Endothelial cell of umbilical vein (primary cell): ENCODE measurements around the gene SLAMF8. TPM values are rescaled to one million over a fixed set of nuclear protein-coding genes. Genes with fewer than 3 reads are reported as not detected.

Experiments used
- BruUV-seq: library from RNA; stranded (reverse); fragments of 400-500 nt; replicated peaks from 2 replicates; lab custom pipeline; 2021; lab: Mats Ljungman, UMichigan
- CTCF ChIA-PET: fragments of 300-600, 350-600 bp; sonication (Branson Sonifier 250); formaldehyde crosslinking; loops from one replicate; lab custom pipeline; 2021; ENCODE audit warnings: antibody characterized with exemption, inconsistent platforms; lab: Charles Lee
- POLR2A ChIA-PET: fragments of 300-600, 350-600 bp; sonication (Branson Sonifier 250); formaldehyde crosslinking; loops from one replicate; lab custom pipeline; 2021; ENCODE audit warnings: antibody characterized with exemption, inconsistent platforms; lab: Charles Lee
- DNase-seq: peaks from one replicate; pipeline ENCODE4 v3.0.0-alpha.2; 2011; ENCODE audit warnings: low read depth, low spot score
- FAIRE-seq: peaks from 2 replicates; lab custom pipeline; 2011; peaks lifted over from hg19 to GRCh38; lab: Jason Lieb, UNC
- H2AFZ ChIP-seq: 2 replicates; pipeline ENCODE4 v1.6.0; 2012; ENCODE audit warnings: low read depth, low read length, control low read depth, inconsistent platforms
- H3K27ac ChIP-seq: 2 replicates; pipeline ENCODE4 v1.5.1; 2011; ENCODE audit warnings: low read depth, mild to moderate bottlenecking, control low read depth, low read length, moderate library complexity; ENCODE audit not compliant: insufficient read depth
- H3K27me3 ChIP-seq, 2 experiments: 2 replicates each; pipeline versions ENCODE4 v1.6.0 to v1.6.1; 2011; ENCODE audit warnings: low read length in 2 of 2, mixed read lengths in 1 of 2; ENCODE audit not compliant: control insufficient read depth in 2 of 2, insufficient read depth in 2 of 2
- H3K36me3 ChIP-seq, 2 experiments: 2 replicates in 1 of 2; 3 replicates in 1 of 2; pipeline ENCODE4 v1.5.1; 2011; ENCODE audit warnings: low read length in 2 of 2, mild to moderate bottlenecking in 1 of 2, moderate library complexity in 1 of 2; ENCODE audit not compliant: control insufficient read depth in 2 of 2, insufficient read depth in 2 of 2; ENCODE audit errors: extremely low read depth in 1 of 2
- H3K4me1 ChIP-seq: 3 replicates; pipeline ENCODE4 v1.5.1; 2011; ENCODE audit warnings: mild to moderate bottlenecking, low read length; ENCODE audit not compliant: control insufficient read depth, insufficient read depth; ENCODE audit errors: extremely low read depth
- H3K4me2 ChIP-seq: 2 replicates; pipeline ENCODE4 v1.6.1; 2011; ENCODE audit warnings: low read length, control low read depth, mixed read lengths; ENCODE audit not compliant: insufficient read depth
- H3K4me3 ChIP-seq, 3 experiments: fragments of 200-600 bp in 1 of 3; sonication (generic), shearing (Covaris generic) in 1 of 3; replicated peaks in 1 of 3; 2 replicates each; pipeline ENCODE4 v1.5.1; 2011 to 2016; ENCODE audit warnings: control low read depth in 3 of 3, low read length in 3 of 3, mild to moderate bottlenecking in 2 of 3, inconsistent platforms in 1 of 3, low read depth in 1 of 3, moderate library complexity in 1 of 3; ENCODE audit not compliant: insufficient read depth in 1 of 3
- H3K79me2 ChIP-seq: 2 replicates; pipeline ENCODE4 v1.6.0; 2012; ENCODE audit warnings: low read length, inconsistent platforms; ENCODE audit not compliant: control insufficient read depth, insufficient read depth
- H3K9ac ChIP-seq: replicated peaks from 2 replicates; pipeline ENCODE3; 2011; ENCODE audit warnings: low read length, control low read depth; ENCODE audit not compliant: insufficient read depth; ENCODE audit errors: extremely low read depth
- H3K9me1 ChIP-seq: replicated peaks from 3 replicates; pipeline ENCODE4 v1.6.0; 2011; ENCODE audit warnings: mild to moderate bottlenecking, low read length; ENCODE audit not compliant: control insufficient read depth, insufficient read depth; ENCODE audit errors: extremely low read depth
- H3K9me3 ChIP-seq: replicated peaks from 2 replicates; pipeline ENCODE4 v1.5.1; 2012; ENCODE audit warnings: low read length, inconsistent platforms; ENCODE audit not compliant: control insufficient read depth, insufficient read depth
- H4K20me1 ChIP-seq: replicated peaks from 2 replicates; pipeline ENCODE3; 2011; ENCODE audit warnings: mild to moderate bottlenecking, low read length; ENCODE audit not compliant: control insufficient read depth, insufficient read depth; ENCODE audit errors: extremely low read depth
- CTCF ChIP-seq, 2 donors: IDR thresholded peaks; 1 replicate in 1 of 2; 2 replicates in 1 of 2; pipeline ENCODE4 v1.5.1; 2011; ENCODE audit warnings: low read length in 2 of 2, mild to moderate bottlenecking in 2 of 2, moderate library complexity in 2 of 2, control low read depth in 1 of 2, inconsistent platforms in 1 of 2, low read depth in 1 of 2; ENCODE audit not compliant: insufficient read depth in 1 of 2; ENCODE audit errors: extremely low read depth in 1 of 2
- EZH2 ChIP-seq: IDR thresholded peaks from 2 replicates; pipeline ENCODE4 v1.6.1; 2012; ENCODE audit warnings: borderline replicate concordance, low read depth, mild to moderate bottlenecking, moderate library complexity, low read length, inconsistent platforms; ENCODE audit not compliant: severe bottlenecking
- FOS ChIP-seq: IDR thresholded peaks from 2 replicates; pipeline ENCODE4 v1.6.1; 2011; ENCODE audit warnings: mild to moderate bottlenecking, low read length, moderate library complexity, borderline replicate concordance; ENCODE audit not compliant: insufficient read depth
- GATA2 ChIP-seq: IDR thresholded peaks from 2 replicates; pipeline ENCODE4 v1.7.0; 2011; ENCODE audit warnings: low read depth, mild to moderate bottlenecking, moderate library complexity, mixed read lengths, low read length; ENCODE audit not compliant: insufficient read length, insufficient read depth
- JUN ChIP-seq: IDR thresholded peaks from 2 replicates; pipeline ENCODE4 v1.6.1; 2011; ENCODE audit warnings: borderline replicate concordance, low read depth; ENCODE audit not compliant: insufficient read length, insufficient read depth
- MAX ChIP-seq: IDR thresholded peaks from 2 replicates; pipeline ENCODE4 v1.6.1; 2011; ENCODE audit not compliant: insufficient read depth, insufficient read length
- MYC ChIP-seq: IDR thresholded peaks from one replicate; pipeline ENCODE4 v1.6.1; 2011; ENCODE audit warnings: mild to moderate bottlenecking, low read depth, low read length
- POLR2A ChIP-seq: IDR thresholded peaks from 2 replicates; pipeline ENCODE4 v1.6.1; 2012; ENCODE audit warnings: low read depth, mild to moderate bottlenecking, control low read depth, low read length
- POLR2AphosphoS5 ChIP-seq: IDR thresholded peaks from 2 replicates; pipeline ENCODE4 v1.6.1; 2012; ENCODE audit warnings: low read depth, mild to moderate bottlenecking, control low read depth, low read length, moderate library complexity; ENCODE audit not compliant: insufficient read depth
- dilution Hi-C: fragments of 300-500 bp; cut with MboI; formaldehyde crosslinking; loops from one replicate; pipeline ENCODE4 v1.15.0; 2019; ENCODE audit warnings: low sequenced_read_pairs; ENCODE audit not compliant: extremely low pct_ligation_motif_present
- intact Hi-C: fragments of 100-400 bp; cut with micrococcal nuclease; formaldehyde crosslinking; loops from one replicate; pipeline ENCODE4 v1.10.0; 2022
- polyA plus RNA-seq, 4 experiments: library from polyadenylated mRNA; depleted of rRNA in 3 of 4; stranded (reverse) in 3 of 4; unstranded in 1 of 4; fragments of >200 nt; gene quantifications; 2 replicates each; pipeline versions ENCODE4 v1.2.1 to v1.2.3, GENCODE V29; 2011 to 2012; ENCODE audit warnings: missing spikeins in 1 of 4
- total RNA-seq: library from RNA; stranded (reverse); gene quantifications from 2 replicates; pipeline ENCODE4 v1.2.3, GENCODE V29; 2021

Gene SLAMF8
- total and polyA plus RNA-seq, 2 donors (not counting 3 experiments of a cell fraction or from before 2014, with no cell fraction given), result not detected

- H2AFZ ChIP-seq, result no peak overlapping the region
- no peak overlapping the region for H3K4me3 ChIP-seq
- no peaks in the 10 kb centered on the region for H3K9me1 ChIP-seq
- no peaks in the 10 kb centered on the region for H3K27me3 ChIP-seq
- no peak overlapping the region for H3K4me2 ChIP-seq
- BruUV-seq, result no TSS peak
- H3K36me3 ChIP-seq, result no peaks in the 10 kb centered on the region
- no peaks in the 10 kb centered on the region for H3K79me2 ChIP-seq
- H3K9ac ChIP-seq, result no peak overlapping the region
- no peak overlapping the region for H3K27ac ChIP-seq
- dilution Hi-C loops, result no loop called here
- no peak for TF ChIP-seq GATA2
- TF ChIP-seq CTCF (IDR thresholded peaks at IDR 0.05; ENCODE audit: extremely low read depth in 1 of 2, insufficient read depth in 1 of 2, low read depth in 1 of 2, low read length in 2 of 2), result no peak
- TF ChIP-seq MYC, result no peak
- TF ChIP-seq POLR2A, result no peak
- TF ChIP-seq MAX, result no peak
- TF ChIP-seq EZH2, result no peak
- TF ChIP-seq FOS, result no peak
- TF ChIP-seq POLR2AphosphoS5, result no peak
- no peak for TF ChIP-seq JUN
- H4K20me1 ChIP-seq, result no peaks in the 10 kb centered on the region
- no peaks in the 10 kb centered on the region for H3K4me1 ChIP-seq
- DNase-seq (no peak), FAIRE-seq (no peak)
- H3K9me3 ChIP-seq, result no peaks in the 10 kb centered on the region
- intact Hi-C loops, result no loop called here
- ChIA-PET CTCF (interaction anchor here (1.3 to 11.5 kb wide), 13 partner anchors 8 to 639 kb away, joined by 7 to 623 read pairs (median 32); partner anchors contain the start of genes DUSP23, IGSF9 and SLAMF8), POLR2A (no interaction called here)
These were observed 26.3 kb upstream of the SLAMF8 start for GRCh38 chr1:159800177-159800930.
